B cell (primary cell): Measurements from ENCODE around the gene NOTUM. TPM values are rescaled to one million over a fixed set of nuclear protein-coding genes. Genes with fewer than 3 reads are reported as not detected.

ENCODE experiments used
- ATAC-seq: fragments of 200-7000 bp; cut with Tn5 transposase; one replicate; pipeline ENCODE4 v1.10.0; 2021; ENCODE audit warnings: low read depth, mild to moderate bottlenecking, moderate number of reproducible peaks, moderate library complexity
- CTCF ChIA-PET: fragments of 350-600 bp; sonication (Branson Sonifier 250); formaldehyde crosslinking; loops from one replicate; lab custom pipeline; 2021; ENCODE audit warnings: antibody characterized with exemption, inconsistent platforms; lab: Charles Lee
- POLR2A ChIA-PET: fragments of 350-600 bp; sonication (Branson Sonifier 250); formaldehyde crosslinking; loops from one replicate; lab custom pipeline; 2021; ENCODE audit warnings: antibody characterized with exemption; lab: Charles Lee
- DNase-seq: peaks from one replicate; pipeline ENCODE4 v3.0.0; 2013
- H2AFZ ChIP-seq: 2 replicates; pipeline ENCODE4 v1.6.1; 2012; ENCODE audit warnings: mild to moderate bottlenecking, low read depth, low read length; ENCODE audit not compliant: insufficient read depth, poor library complexity, severe bottlenecking
- H3K27ac ChIP-seq, 2 donors: 1 replicate in 1 of 2; 2 replicates in 1 of 2; pipeline ENCODE4 v1.5.1; 2012 to 2013; ENCODE audit warnings: low read length in 2 of 2, mild to moderate bottlenecking in 2 of 2, moderate library complexity in 1 of 2
- H3K27me3 ChIP-seq, 4 experiments: fragments of 200-600 bp in 1 of 4; sonication (generic) in 1 of 4; replicated peaks in 1 of 4; 1 replicate in 2 of 4; 2 replicates in 2 of 4; pipeline versions ENCODE4 v1.6.1 to v1.7.0; 2013 to 2016; ENCODE audit warnings: low read length in 3 of 4, mild to moderate bottlenecking in 2 of 4, mixed read lengths in 1 of 4, moderate library complexity in 1 of 4; ENCODE audit not compliant: insufficient read depth in 4 of 4, control insufficient read depth in 3 of 4; ENCODE audit errors: control extremely low read depth in 1 of 4
- H3K36me3 ChIP-seq, 2 experiments: replicated peaks in 1 of 2; 1 replicate in 1 of 2; 2 replicates in 1 of 2; pipeline versions ENCODE4 v1.6.1 to v1.7.1; 2013; ENCODE audit warnings: low read length in 1 of 2; ENCODE audit not compliant: insufficient read depth in 2 of 2, control insufficient read depth in 1 of 2; ENCODE audit errors: control extremely low read depth in 1 of 2, extremely low read depth in 1 of 2
- H3K4me1 ChIP-seq, 2 donors: fragments of 200-600 bp in 1 of 2; sonication (generic) in 1 of 2; 1 replicate in 1 of 2; 2 replicates in 1 of 2; pipeline versions ENCODE4 v1.5.1 to v1.6.1; 2013 to 2017; ENCODE audit warnings: low read length in 2 of 2; ENCODE audit not compliant: control insufficient read depth in 2 of 2, insufficient read depth in 2 of 2
- H3K4me2 ChIP-seq: replicated peaks from 2 replicates; pipeline ENCODE3; 2012; ENCODE audit warnings: mild to moderate bottlenecking, low read depth, low read length; ENCODE audit not compliant: poor library complexity, severe bottlenecking
- H3K4me3 ChIP-seq, 5 experiments: fragments of 200-600 bp in 1 of 5; sonication (generic) in 1 of 5; 1 replicate in 3 of 5; 2 replicates in 2 of 5; pipeline versions ENCODE4 v1.5.1 to v1.7.0; 2011 to 2016; ENCODE audit warnings: low read length in 4 of 5, mild to moderate bottlenecking in 4 of 5, low read depth in 2 of 5, control low read depth in 1 of 5, moderate library complexity in 1 of 5; ENCODE audit not compliant: insufficient read depth in 1 of 5; ENCODE audit errors: control extremely low read depth in 1 of 5, extremely low read depth in 1 of 5
- H3K79me2 ChIP-seq: fragments of 200-600 bp; sonication (generic); one replicate; pipeline ENCODE4 v1.6.0; 2016; ENCODE audit warnings: low read length; ENCODE audit not compliant: control insufficient read depth, insufficient read depth
- H3K9ac ChIP-seq: fragments of 200-600 bp; sonication (generic); 2 replicates; pipeline ENCODE4 v1.6.1; 2017; ENCODE audit warnings: mild to moderate bottlenecking, low read length, moderate library complexity
- H3K9me3 ChIP-seq, 3 donors: one replicate each; pipeline versions ENCODE4 v1.6.1 to v1.7.1; 2013; ENCODE audit warnings: low read length in 2 of 3; ENCODE audit not compliant: control insufficient read depth in 2 of 3, insufficient read depth in 1 of 3; ENCODE audit errors: control extremely low read depth in 1 of 3
- H4K20me1 ChIP-seq: 2 replicates; pipeline ENCODE4 v1.6.0; 2012; ENCODE audit warnings: mild to moderate bottlenecking, low read length; ENCODE audit not compliant: insufficient read depth, control insufficient read depth, poor library complexity, severe bottlenecking
- H3K27ac Mint-ChIP-seq: one replicate; pipeline ENCODE4 v1.8.0; 2021; ENCODE audit warnings: mixed read lengths
- H3K27me3 Mint-ChIP-seq: one replicate; pipeline ENCODE4 v1.8.0; 2021; ENCODE audit warnings: mixed read lengths
- H3K4me1 Mint-ChIP-seq: one replicate; pipeline ENCODE4 v1.8.0; 2021; ENCODE audit warnings: mixed read lengths
- H3K4me3 Mint-ChIP-seq: one replicate; pipeline ENCODE4 v1.8.0; 2021; ENCODE audit warnings: mixed read lengths
- H3K9me3 Mint-ChIP-seq: one replicate; pipeline ENCODE4 v1.8.0; 2022; ENCODE audit warnings: mixed read lengths; ENCODE audit not compliant: insufficient read depth
- EZH2 ChIP-seq: IDR thresholded peaks from 2 replicates; pipeline ENCODE4 v1.6.1; 2012; ENCODE audit warnings: borderline replicate concordance, low read depth, mild to moderate bottlenecking, moderate library complexity, low read length; ENCODE audit not compliant: insufficient read depth, poor library complexity, severe bottlenecking
- WGBS: methylation state at CpG from one replicate; pipeline ENCODE4 v1.1.5; 2013; ENCODE audit warnings: missing lambda C conversion rate; ENCODE audit not compliant: insufficient coverage; 5-methylcytosine and 5-hydroxymethylcytosine counted together
- intact Hi-C: fragments of 100-400 bp; cut with micrococcal nuclease; formaldehyde crosslinking; loops from one replicate; pipeline ENCODE4 v1.10.0; 2022
- polyA plus RNA-seq: library from polyadenylated mRNA; depleted of rRNA; stranded (reverse); fragments of >200 nt; gene quantifications from 2 replicates; pipeline ENCODE4 v1.2.3, GENCODE V29; 2012
- total RNA-seq, 2 donors: library from RNA; stranded (reverse); fragments of 120-200 nt in 1 of 2; gene quantifications; 1 replicate in 1 of 2; 2 replicates in 1 of 2; pipeline versions ENCODE4 v1.2.3 to v1.2.4, GENCODE V29; 2013 to 2022
- TF ChIP-seq, protein P1 (sequence below): fragments of 200-600 bp; IDR thresholded peaks from one replicate; pipeline ENCODE4 v1.8.0; 2022; ENCODE audit warnings: antibody characterized with exemption, mild to moderate bottlenecking

The NOTUM gene
- total and polyA plus RNA-seq, 2 donors (not counting 1 experiment from before 2014, with no cell fraction given): not detected

DNA sequence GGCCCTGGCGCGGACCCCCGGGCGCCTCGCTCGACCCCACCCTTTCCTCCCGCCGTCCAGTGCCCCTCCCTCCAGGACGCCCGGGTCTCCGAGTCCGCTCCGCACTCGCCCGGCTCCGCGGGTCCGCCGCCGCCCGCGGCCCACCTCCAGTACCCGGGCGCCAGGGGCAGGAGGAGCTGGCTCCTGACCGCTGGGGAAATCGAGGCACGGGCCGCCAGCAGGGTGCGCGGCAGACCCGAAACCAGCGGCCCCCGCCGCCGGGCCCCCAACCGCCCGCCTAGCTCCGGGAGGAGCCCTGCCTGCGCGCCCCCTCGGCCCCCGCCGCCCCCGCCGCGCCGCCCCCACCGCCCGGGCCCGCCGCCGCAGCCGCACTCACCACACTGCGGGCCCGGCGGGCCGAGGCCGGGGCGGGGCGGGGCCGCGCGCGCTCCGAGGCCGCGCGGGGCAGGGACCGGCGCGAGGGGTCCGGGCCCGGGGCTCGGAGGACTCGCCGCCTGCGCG lies 33.8 kb downstream of the NOTUM start:
- Histone ChIP-seq H2AFZ (peak overlapping the region; percentile 41), H3K27ac (peak overlapping the region in 1 of 2 donors; percentile 85), H3K4me1 (peaks cover 26 to 35% of the 10 kb centered on the region in 2 donors), H3K36me3 (peaks cover 0 to 2% of the 10 kb centered on the region in 2 experiments), H3K79me2 (peaks cover 40% of the 10 kb centered on the region), H3K4me3 (peak overlapping the region in 4 of 5 experiments; percentile 56 to 78 (median 65)), H4K20me1 (peaks cover 37% of the 10 kb centered on the region), H3K27me3 (peaks cover 0 to 23% (median 9%) of the 10 kb centered on the region in 4 experiments), H3K9me3 (no peaks in the 10 kb centered on the region), H3K9ac (peak overlapping the region; percentile 66), H3K4me2 (peak overlapping the region; percentile 91)
- CTCF ChIA-PET: interaction anchor here (0.6 to 3.5 kb wide), 7 partner anchors 9 to 92 kb away, joined by 3 to 16 read pairs (median 3); no protein-coding TSS in a partner anchor
- no peak for TF ChIP-seq EZH2
- TF ChIP-seq, protein P1, sequence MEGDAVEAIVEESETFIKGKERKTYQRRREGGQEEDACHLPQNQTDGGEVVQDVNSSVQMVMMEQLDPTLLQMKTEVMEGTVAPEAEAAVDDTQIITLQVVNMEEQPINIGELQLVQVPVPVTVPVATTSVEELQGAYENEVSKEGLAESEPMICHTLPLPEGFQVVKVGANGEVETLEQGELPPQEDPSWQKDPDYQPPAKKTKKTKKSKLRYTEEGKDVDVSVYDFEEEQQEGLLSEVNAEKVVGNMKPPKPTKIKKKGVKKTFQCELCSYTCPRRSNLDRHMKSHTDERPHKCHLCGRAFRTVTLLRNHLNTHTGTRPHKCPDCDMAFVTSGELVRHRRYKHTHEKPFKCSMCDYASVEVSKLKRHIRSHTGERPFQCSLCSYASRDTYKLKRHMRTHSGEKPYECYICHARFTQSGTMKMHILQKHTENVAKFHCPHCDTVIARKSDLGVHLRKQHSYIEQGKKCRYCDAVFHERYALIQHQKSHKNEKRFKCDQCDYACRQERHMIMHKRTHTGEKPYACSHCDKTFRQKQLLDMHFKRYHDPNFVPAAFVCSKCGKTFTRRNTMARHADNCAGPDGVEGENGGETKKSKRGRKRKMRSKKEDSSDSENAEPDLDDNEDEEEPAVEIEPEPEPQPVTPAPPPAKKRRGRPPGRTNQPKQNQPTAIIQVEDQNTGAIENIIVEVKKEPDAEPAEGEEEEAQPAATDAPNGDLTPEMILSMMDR: no peak
- Mint-ChIP-seq H3K9me3 (no peaks in the 10 kb centered on the region), H3K27me3 (peaks cover 10% of the 10 kb centered on the region), H3K27ac (peak overlapping the region; percentile 79), H3K4me1 (peaks cover 25% of the 10 kb centered on the region), H3K4me3 (peak overlapping the region; percentile 78)
- POLR2A ChIA-PET: interaction anchor here (1.0 to 1.5 kb wide), 4 partner anchors 9 to 244 kb away, joined by 3 to 8 read pairs (median 5); partner anchors contain the start of genes ARL16, HGS and SIRT7
- intact Hi-C loops: loop anchor here (1.0 to 5.0 kb wide), 6 partner anchors 10 to 95 kb away; partner anchors contain the start of genes ALYREF, ANAPC11, ARHGDIA and ASPSCR1
- ATAC-seq (peak; percentile 7), DNase-seq (no peak)
- WGBS: under 1% methylated on average over 78 of the region's 78 CpGs
